H1 (cell line): ENCODE data around the gene RANBP3L. TPM values are rescaled to one million over a fixed set of nuclear protein-coding genes. Genes with fewer than 3 reads are reported as not detected.

Experiments
- CTCF ChIA-PET: fragments of 300-600 bp; sonication (Branson Sonifier 250); formaldehyde crosslinking; loops from one replicate; lab custom pipeline; 2021; ENCODE audit not compliant: partially characterized antibody; lab: Charles Lee
- POLR2A ChIA-PET: fragments of 300-600 bp; sonication (Branson Sonifier 250); formaldehyde crosslinking; loops from one replicate; lab custom pipeline; 2021; ENCODE audit warnings: inconsistent platforms; ENCODE audit not compliant: partially characterized antibody; lab: Charles Lee
- DNase-seq, 2 experiments: peaks; one replicate each; pipeline versions ENCODE4 v3.0.0 to v3.0.0-alpha.2; 2010 to 2022; ENCODE audit warnings: low spot score in 2 of 2, low read depth in 1 of 2, mixed read lengths in 1 of 2
- FAIRE-seq: peaks from 2 replicates; lab custom pipeline; 2011; peaks lifted over from hg19 to GRCh38; lab: Jason Lieb, UNC
- H2AFZ ChIP-seq: 2 replicates; pipeline ENCODE4 v1.8.1; 2012; ENCODE audit warnings: low read length, inconsistent platforms
- H2AK5ac ChIP-seq: 2 replicates; pipeline ENCODE4 v1.6.1; 2013; ENCODE audit warnings: low read depth, low read length
- H2BK120ac ChIP-seq: replicated peaks from 2 replicates; pipeline ENCODE3; 2013; ENCODE audit warnings: low read depth, low read length, inconsistent platforms
- H2BK12ac ChIP-seq: 2 replicates; pipeline ENCODE4 v1.6.1; 2013; ENCODE audit warnings: low read depth, low read length
- H2BK15ac ChIP-seq: 2 replicates; pipeline ENCODE4 v1.6.1; 2013; ENCODE audit warnings: low read length
- H2BK20ac ChIP-seq: 2 replicates; pipeline ENCODE4 v1.6.1; 2013; ENCODE audit warnings: low read length
- H2BK5ac ChIP-seq: 2 replicates; pipeline ENCODE4 v1.6.1; 2013; ENCODE audit warnings: low read depth, low read length
- H3K14ac ChIP-seq: 2 replicates; pipeline ENCODE4 v1.6.1; 2013; ENCODE audit warnings: inconsistent platforms; ENCODE audit not compliant: insufficient read length
- H3K18ac ChIP-seq: 2 replicates; pipeline ENCODE4 v1.6.1; 2013; ENCODE audit warnings: low read length; ENCODE audit errors: extremely low read depth
- H3K23ac ChIP-seq: 2 replicates; pipeline ENCODE4 v1.6.1; 2013; ENCODE audit warnings: inconsistent platforms; ENCODE audit not compliant: insufficient read length
- H3K23me2 ChIP-seq: 2 replicates; pipeline ENCODE4 v1.6.1; 2013; ENCODE audit warnings: low read depth, low read length
- H3K27ac ChIP-seq: 2 replicates; pipeline ENCODE4 v1.6.1; 2011; ENCODE audit warnings: low read depth, low read length, inconsistent platforms
- H3K27me3 ChIP-seq, 4 experiments: replicated peaks in 1 of 4; 1 replicate in 1 of 4; 2 replicates in 3 of 4; pipeline versions ENCODE4 v1.6.1 to v1.8.1; 2011 to 2013; ENCODE audit warnings: low read length in 3 of 4, mild to moderate bottlenecking in 3 of 4, inconsistent platforms in 2 of 4, mixed read lengths in 2 of 4, moderate library complexity in 1 of 4; ENCODE audit not compliant: control insufficient read depth in 3 of 4, insufficient read depth in 3 of 4; ENCODE audit errors: extremely low read depth in 1 of 4
- H3K36me3 ChIP-seq, 4 experiments: 2 replicates each; pipeline versions ENCODE4 v1.6.1 to v1.8.1; 2011 to 2013; ENCODE audit warnings: mild to moderate bottlenecking in 4 of 4, low read length in 3 of 4, moderate library complexity in 2 of 4, control low read depth in 1 of 4, inconsistent platforms in 1 of 4; ENCODE audit not compliant: insufficient read depth in 4 of 4, control insufficient read depth in 2 of 4
- H3K4ac ChIP-seq: replicated peaks from 2 replicates; pipeline ENCODE3; 2013; ENCODE audit warnings: low read length, low read depth, mixed read lengths, inconsistent platforms; ENCODE audit not compliant: insufficient read length
- H3K4me1 ChIP-seq, 4 experiments: replicated peaks in 1 of 4; 1 replicate in 1 of 4; 2 replicates in 3 of 4; pipeline versions ENCODE4 v1.6.1 to v1.8.1; 2011 to 2013; ENCODE audit warnings: low read length in 3 of 4, inconsistent platforms in 2 of 4, mixed read lengths in 1 of 4; ENCODE audit not compliant: insufficient read depth in 4 of 4, control insufficient read depth in 3 of 4
- H3K4me2 ChIP-seq, 2 experiments: 2 replicates each; pipeline versions ENCODE4 v1.6.1 to v1.8.1; 2011 to 2013; ENCODE audit warnings: low read depth in 2 of 2, low read length in 2 of 2, control low read depth in 1 of 2, inconsistent platforms in 1 of 2, mild to moderate bottlenecking in 1 of 2; ENCODE audit not compliant: insufficient read depth in 1 of 2
- H3K4me3 ChIP-seq, 4 experiments: fragments of 200-600, 300-600 bp in 1 of 4; sonication (generic), shearing (Covaris generic), sonication (Bioruptor Twin) in 1 of 4; 2 replicates each; pipeline versions ENCODE4 v1.5.1 to v1.8.1; 2011 to 2016; ENCODE audit warnings: low read length in 4 of 4, low read depth in 3 of 4, control low read depth in 2 of 4, inconsistent platforms in 2 of 4, mild to moderate bottlenecking in 2 of 4, mixed read lengths in 1 of 4, moderate library complexity in 1 of 4; ENCODE audit not compliant: insufficient read depth in 2 of 4; ENCODE audit errors: extremely low read depth in 1 of 4
- H3K56ac ChIP-seq: replicated peaks from 2 replicates; pipeline ENCODE3; 2013; ENCODE audit warnings: low read depth, mild to moderate bottlenecking, mixed read lengths, low read length, inconsistent platforms; ENCODE audit not compliant: insufficient read length
- H3K79me1 ChIP-seq: 2 replicates; pipeline ENCODE4 v1.6.1; 2013; ENCODE audit warnings: low read depth, low read length, control low read depth
- H3K79me2 ChIP-seq, 2 experiments: 2 replicates each; pipeline versions ENCODE4 v1.6.1 to v1.8.1; 2012 to 2013; ENCODE audit warnings: low read length in 2 of 2, mild to moderate bottlenecking in 2 of 2, inconsistent platforms in 1 of 2; ENCODE audit not compliant: insufficient read depth in 2 of 2, control insufficient read depth in 1 of 2
- H3K9ac ChIP-seq, 4 experiments: replicated peaks in 1 of 4; 1 replicate in 1 of 4; 2 replicates in 3 of 4; pipeline versions ENCODE4 v1.6.1 to v1.8.1; 2011 to 2013; ENCODE audit warnings: low read depth in 3 of 4, low read length in 3 of 4, control low read depth in 2 of 4, mild to moderate bottlenecking in 2 of 4, moderate library complexity in 2 of 4, inconsistent platforms in 1 of 4; ENCODE audit errors: extremely low read depth in 1 of 4
- H3K9me3 ChIP-seq, 2 experiments: 2 replicates each; pipeline versions ENCODE4 v1.6.1 to v1.8.1; 2012 to 2013; ENCODE audit warnings: mild to moderate bottlenecking in 2 of 2, moderate library complexity in 2 of 2, control low read depth in 1 of 2, inconsistent platforms in 1 of 2, low read depth in 1 of 2, low read length in 1 of 2, mixed read lengths in 1 of 2; ENCODE audit not compliant: insufficient read depth in 2 of 2
- H4K20me1 ChIP-seq, 2 experiments: replicated peaks in 1 of 2; 2 replicates each; pipeline versions ENCODE3 to v1.8.1; 2011 to 2013; ENCODE audit warnings: inconsistent platforms in 2 of 2, low read length in 2 of 2, mild to moderate bottlenecking in 1 of 2; ENCODE audit not compliant: insufficient read depth in 2 of 2, control insufficient read depth in 1 of 2
- H4K5ac ChIP-seq: 2 replicates; pipeline ENCODE4 v1.6.1; 2013; ENCODE audit warnings: low read length, low read depth, mixed read lengths, inconsistent platforms; ENCODE audit not compliant: insufficient read length
- H4K8ac ChIP-seq: 2 replicates; pipeline ENCODE4 v1.8.0; 2013; ENCODE audit warnings: mild to moderate bottlenecking, moderate library complexity, low read length, inconsistent platforms; ENCODE audit not compliant: insufficient read depth; ENCODE audit errors: extremely low read depth
- H4K91ac ChIP-seq: replicated peaks from 2 replicates; pipeline ENCODE3; 2013; ENCODE audit warnings: low read length, mixed read lengths, inconsistent platforms; ENCODE audit not compliant: insufficient read length
- CBX8 ChIP-seq: fragments of 300-800, 300-1000 bp; sonication (generic); IDR thresholded peaks from 2 replicates; pipeline ENCODE4 v1.7.1; 2016; ENCODE audit warnings: low read depth, low read length, borderline replicate concordance
- GTF2F1 ChIP-seq: IDR thresholded peaks from 2 replicates; pipeline ENCODE4 v1.6.1; 2012; ENCODE audit warnings: low read depth, low read length, improper control_type of control experiment, borderline replicate concordance
- KDM1A ChIP-seq: fragments of 200-600, 300-600 bp; sonication (generic); IDR thresholded peaks from 2 replicates; pipeline ENCODE4 v1.7.1; 2016; ENCODE audit warnings: mild to moderate bottlenecking, low read length, borderline replicate concordance
- PHF8 ChIP-seq: fragments of 200-600 bp; sonication (generic); conservative IDR thresholded peaks from 2 replicates; pipeline ENCODE4 v1.7.1; 2012; ENCODE audit warnings: low read depth, mild to moderate bottlenecking, inconsistent platforms, low read length, moderate library complexity
- POLR2AphosphoS5 ChIP-seq: IDR thresholded peaks from 2 replicates; pipeline ENCODE4 v1.6.1; 2011; ENCODE audit warnings: low read depth, low read length
- RNF2 ChIP-seq: fragments of 200-900, 300-1000 bp; sonication (generic); IDR thresholded peaks from 2 replicates; pipeline ENCODE4 v1.7.1; 2016; ENCODE audit warnings: borderline replicate concordance, low read depth, mild to moderate bottlenecking, antibody characterized with exemption, low read length; ENCODE audit not compliant: poor library complexity, severe bottlenecking; ENCODE audit errors: missing control alignments
- RXRA ChIP-seq: IDR thresholded peaks from 2 replicates; pipeline ENCODE4 v1.6.1; 2011; ENCODE audit warnings: low read depth, mild to moderate bottlenecking, low read length, moderate library complexity; ENCODE audit not compliant: insufficient read depth
- SIX5 ChIP-seq: IDR thresholded peaks from 2 replicates; pipeline ENCODE4 v1.6.1; 2011; ENCODE audit warnings: mild to moderate bottlenecking, low read depth, low read length
- SP1 ChIP-seq: IDR thresholded peaks from 2 replicates; pipeline ENCODE4 v1.6.1; 2011; ENCODE audit warnings: low read depth, low read length
- SRF ChIP-seq: IDR thresholded peaks from 2 replicates; pipeline ENCODE4 v1.6.1; 2011; ENCODE audit warnings: mild to moderate bottlenecking, low read depth, low read length, moderate library complexity
- TAF7 ChIP-seq: optimal IDR thresholded peaks from 2 replicates; pipeline ENCODE3; 2011; ENCODE audit warnings: low read depth, mild to moderate bottlenecking, inconsistent platforms, low read length, moderate library complexity, borderline replicate concordance
- TCF12 ChIP-seq: IDR thresholded peaks from 2 replicates; pipeline ENCODE4 v1.6.1; 2011; ENCODE audit warnings: low read depth, mild to moderate bottlenecking, low read length
- YY1 ChIP-seq: IDR thresholded peaks from 2 replicates; pipeline ENCODE4 v1.6.1; 2011; ENCODE audit warnings: low read depth, mild to moderate bottlenecking, low read length
- polyA plus RNA-seq, 7 experiments: library from polyadenylated mRNA; depleted of rRNA in 3 of 7; stranded (reverse) in 5 of 7; unstranded in 2 of 7; fragments of >200 nt in 5 of 7; fragments of 200-250 nt in 2 of 7; gene quantifications; 1 replicate in 5 of 7; 2 replicates in 1 of 7; 4 replicates in 1 of 7; pipeline versions ENCODE4 v1.2.1 to v1.2.3, GENCODE V29; 2011 to 2013; ENCODE audit warnings: missing spikeins in 2 of 7, mixed read lengths in 2 of 7
- total RNA-seq: library from RNA; stranded (reverse); fragmentation: NEBNext Ultra II Directional; extraction: Animal tissue kit (Norgen Biotek cat#: 25700); gene quantifications from 2 replicates; pipeline ENCODE4 v1.2.1, GENCODE V29; 2021
- TF ChIP-seq, protein P1 (sequence below): IDR thresholded peaks from 2 replicates; pipeline ENCODE4 v1.6.1; 2012; ENCODE audit warnings: low read length, inconsistent platforms

Gene RANBP3L
- total and polyA plus RNA-seq, 2 of the 8 experiments (the other 6 are each of a cell fraction or from before 2014, with no cell fraction given), result not detected

GRCh38 chr5:36206913-36207312 lies 94.8 kb downstream of the RANBP3L start:
- FAIRE-seq, result no peak
- no peak for TF ChIP-seq RXRA
- TF ChIP-seq SIX5, result no peak
- TF ChIP-seq CBX8, result no peak
- TF ChIP-seq TAF7, result no peak
- TF ChIP-seq POLR2AphosphoS5, result no peak
- TF ChIP-seq GTF2F1, result no peak
- TF ChIP-seq SRF, result no peak
- TF ChIP-seq SP1, result no peak
- TF ChIP-seq YY1, result no peak
- TF ChIP-seq KDM1A, result no peak
- TF ChIP-seq RNF2, result no peak
- no peak for TF ChIP-seq TCF12
- TF ChIP-seq PHF8, result no peak
- TF ChIP-seq, protein P1, sequence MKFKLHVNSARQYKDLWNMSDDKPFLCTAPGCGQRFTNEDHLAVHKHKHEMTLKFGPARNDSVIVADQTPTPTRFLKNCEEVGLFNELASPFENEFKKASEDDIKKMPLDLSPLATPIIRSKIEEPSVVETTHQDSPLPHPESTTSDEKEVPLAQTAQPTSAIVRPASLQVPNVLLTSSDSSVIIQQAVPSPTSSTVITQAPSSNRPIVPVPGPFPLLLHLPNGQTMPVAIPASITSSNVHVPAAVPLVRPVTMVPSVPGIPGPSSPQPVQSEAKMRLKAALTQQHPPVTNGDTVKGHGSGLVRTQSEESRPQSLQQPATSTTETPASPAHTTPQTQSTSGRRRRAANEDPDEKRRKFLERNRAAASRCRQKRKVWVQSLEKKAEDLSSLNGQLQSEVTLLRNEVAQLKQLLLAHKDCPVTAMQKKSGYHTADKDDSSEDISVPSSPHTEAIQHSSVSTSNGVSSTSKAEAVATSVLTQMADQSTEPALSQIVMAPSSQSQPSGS, result no peak

More at GRCh38 chr5:36206913-36207312, 94.8 kb downstream of the RANBP3L start:
- no peak overlapping the region for H2AK5ac ChIP-seq
- H3K27ac ChIP-seq, result no peak overlapping the region
- no peak for DNase-seq
- H2BK15ac ChIP-seq, result no peak overlapping the region
- H3K9me3 ChIP-seq, result no peaks in the 10 kb centered on the region
- no peaks in the 10 kb centered on the region for H3K79me1 ChIP-seq
- H2BK12ac ChIP-seq, result no peak overlapping the region
- no peaks in the 10 kb centered on the region for H3K23me2 ChIP-seq
- H3K14ac ChIP-seq, result no peak overlapping the region
- no peaks in the 10 kb centered on the region for H3K4me1 ChIP-seq
- H3K18ac ChIP-seq, result no peak overlapping the region
- no peak overlapping the region for H2BK120ac ChIP-seq
- H2BK20ac ChIP-seq, result no peak overlapping the region
- no peaks in the 10 kb centered on the region for H3K27me3 ChIP-seq
- no peaks in the 10 kb centered on the region for H3K79me2 ChIP-seq
- H2AFZ ChIP-seq, result no peak overlapping the region
- H3K36me3 ChIP-seq, result no peaks in the 10 kb centered on the region; a peak in 1 of 8 replicates
- no peak overlapping the region for H4K91ac ChIP-seq
- CTCF ChIA-PET, result interaction anchor here (0.7 kb wide), 1 partner anchor 253 kb away, joined by 3 read pairs; no protein-coding TSS in a partner anchor
- H4K8ac ChIP-seq, result no peak overlapping the region
- H2BK5ac ChIP-seq, result no peak overlapping the region
- POLR2A ChIA-PET, result no interaction called here
- no peak overlapping the region for H3K4ac ChIP-seq
- H3K4me2 ChIP-seq, result no peak overlapping the region
- no peaks in the 10 kb centered on the region for H4K20me1 ChIP-seq
- no peak overlapping the region for H3K4me3 ChIP-seq
- no peak overlapping the region for H3K23ac ChIP-seq
- H3K9ac ChIP-seq, result no peak overlapping the region
- H3K56ac ChIP-seq, result no peak overlapping the region
- no peak overlapping the region for H4K5ac ChIP-seq
